GM21367 (cell line): ENCODE data around the gene GOLGA8S.
"Not testable (repeated sequence)": the region's sequence is repeated elsewhere in the genome, so short reads cannot be mapped to it uniquely, and the experiment has no call there.

Experiments
- ATAC-seq: cut with Tn5 transposase; IDR thresholded peaks from one replicate; pipeline ENCODE4 v1.9.1; 2021; ENCODE audit not compliant: unreplicated experiment

The GOLGA8S gene, protein sequence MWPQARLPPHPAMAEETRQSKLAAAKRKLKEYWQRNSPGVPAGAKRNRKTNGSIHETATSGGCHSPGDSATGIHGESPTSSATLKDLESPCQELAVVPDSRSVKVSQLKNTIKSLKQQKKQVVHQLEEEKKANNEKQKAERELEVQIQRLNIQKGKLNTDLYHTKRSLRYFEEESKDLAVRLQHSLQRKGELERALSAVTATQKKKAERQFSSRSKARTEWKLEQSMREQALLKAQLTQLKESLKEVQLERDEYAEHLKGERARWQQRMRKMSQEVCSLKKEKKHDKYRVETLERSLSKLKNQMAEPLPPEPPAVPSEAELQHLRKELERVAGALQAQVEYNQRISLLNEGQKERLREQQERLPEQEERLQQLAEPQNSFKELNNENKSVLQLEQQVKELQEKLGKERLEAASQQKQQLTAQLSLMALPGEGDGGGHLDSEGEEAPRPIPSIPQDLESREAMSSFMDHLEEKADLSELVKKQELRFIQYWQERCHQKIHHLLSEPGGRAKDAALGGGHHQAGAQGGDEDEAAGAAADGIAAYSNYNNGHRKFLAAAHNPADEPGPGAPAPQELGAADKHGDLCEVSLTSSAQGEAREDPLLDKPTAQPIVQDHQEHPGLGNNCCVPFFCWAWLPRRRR

DNA sequence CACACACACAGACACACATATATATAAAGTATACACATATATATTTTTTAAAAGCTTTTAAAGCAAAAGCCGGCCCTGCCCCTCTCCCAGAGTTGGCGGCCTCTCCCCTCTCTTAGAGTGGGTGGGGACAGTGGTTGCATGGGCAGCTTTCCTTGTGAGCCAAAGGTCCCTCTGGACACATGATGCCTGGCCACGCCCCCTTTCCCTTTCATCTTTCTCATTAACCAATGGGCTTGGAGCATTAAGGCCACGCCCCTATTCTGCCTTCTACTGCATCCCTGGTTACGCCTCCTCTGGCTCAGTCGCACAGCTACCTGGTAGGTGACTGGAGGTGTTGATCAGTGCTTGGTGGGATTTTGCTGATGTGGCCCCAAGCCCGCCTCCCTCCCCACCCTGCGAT is at the start of gene GOLGA8S:
TSS of gene GOLGA8S (plus strand) at position 301 of the 400 bp plus-strand sequence. CDS start at position 363, 62 bp downstream.
- not testable (repeated sequence) for ATAC-seq

DNA sequence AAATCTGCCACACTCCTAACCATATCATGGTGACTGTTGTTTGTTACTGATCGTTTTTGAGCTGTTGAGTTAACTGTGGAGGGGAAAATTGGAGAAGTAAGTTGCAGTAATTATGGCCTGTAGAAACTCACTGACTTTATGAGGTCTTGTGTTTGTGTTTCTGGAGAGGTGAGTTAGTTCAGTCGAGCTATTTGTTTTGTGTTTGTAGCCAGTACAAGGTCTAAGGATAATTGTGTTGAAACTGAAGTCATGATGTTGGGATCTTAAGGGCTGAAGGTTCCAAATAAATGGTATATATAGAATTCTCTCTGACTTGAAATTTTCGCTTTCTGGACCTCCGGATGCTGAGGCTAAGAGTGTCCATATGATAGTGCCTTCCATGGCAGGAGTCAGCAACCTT is 49.7 kb upstream of the GOLGA8S start:
- not testable (repeated sequence) for ATAC-seq

DNA sequence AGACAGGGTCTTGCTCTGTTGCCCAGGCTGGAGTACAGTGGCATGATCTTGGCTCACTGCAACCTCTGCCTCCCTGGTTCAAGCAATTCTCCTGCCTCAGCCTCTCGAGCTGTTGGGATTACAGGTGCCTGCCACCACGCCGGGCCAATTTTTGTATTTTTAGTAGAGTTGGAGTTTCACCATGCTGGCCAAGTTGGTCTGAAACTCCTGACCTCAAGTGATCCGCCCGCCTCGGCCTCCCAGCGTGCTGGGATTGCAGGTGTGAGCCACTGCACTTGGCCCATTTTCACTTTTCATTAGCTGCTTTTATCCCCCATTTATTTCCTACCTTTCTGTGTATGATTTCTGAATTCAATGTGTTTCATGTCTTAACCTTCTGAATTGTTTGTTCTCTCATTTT is 48.6 kb upstream of the GOLGA8S start:
- ATAC-seq = not testable (repeated sequence)

DNA sequence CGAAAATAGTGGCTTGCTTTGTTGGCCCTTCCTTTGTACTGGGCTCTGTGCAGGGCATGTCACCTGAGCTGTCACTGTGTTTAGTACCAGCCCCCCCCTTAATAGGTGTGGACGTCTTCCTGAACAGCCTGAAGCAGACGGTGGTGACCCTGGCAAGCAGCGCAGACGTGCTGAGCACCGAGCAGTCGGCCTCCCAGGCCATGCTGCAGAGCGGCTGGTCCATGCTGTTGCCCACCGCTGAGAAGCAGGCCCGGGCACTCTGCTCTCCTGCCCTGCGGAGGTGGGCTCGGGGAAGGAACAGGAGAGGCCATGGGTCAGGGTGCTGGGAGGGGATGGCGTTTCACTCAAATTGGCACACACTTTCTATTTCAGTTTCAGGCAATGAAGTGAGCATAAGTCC is 43.3 kb upstream of the GOLGA8S start:
- not testable (repeated sequence) for ATAC-seq

DNA sequence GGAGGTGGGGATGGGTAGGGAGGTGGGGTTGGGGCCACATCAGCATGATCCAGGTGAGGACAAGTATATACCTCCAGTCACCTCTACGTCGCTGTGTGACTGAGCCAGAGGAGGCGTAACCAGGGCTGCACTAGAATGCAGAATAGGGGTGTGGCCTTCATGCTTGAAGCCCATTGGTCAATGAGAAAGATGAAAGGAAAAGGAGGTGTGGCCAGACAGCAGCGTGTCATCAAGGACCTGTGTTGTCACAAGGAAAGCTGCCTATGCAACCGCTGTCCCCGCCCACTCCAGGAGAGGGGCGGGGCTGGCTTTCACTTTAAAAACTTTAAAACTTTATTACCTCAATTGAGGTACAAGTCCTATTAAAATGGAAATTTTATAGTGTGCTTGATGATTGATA is 20.5 kb upstream of the GOLGA8S start, which contains the start of gene GOLGA6L26:
TSS of gene GOLGA6L26 (minus strand) at position 101 of the 400 bp plus-strand sequence. CDS start at position 40, 61 bp downstream.
- ATAC-seq = not testable (repeated sequence)

DNA sequence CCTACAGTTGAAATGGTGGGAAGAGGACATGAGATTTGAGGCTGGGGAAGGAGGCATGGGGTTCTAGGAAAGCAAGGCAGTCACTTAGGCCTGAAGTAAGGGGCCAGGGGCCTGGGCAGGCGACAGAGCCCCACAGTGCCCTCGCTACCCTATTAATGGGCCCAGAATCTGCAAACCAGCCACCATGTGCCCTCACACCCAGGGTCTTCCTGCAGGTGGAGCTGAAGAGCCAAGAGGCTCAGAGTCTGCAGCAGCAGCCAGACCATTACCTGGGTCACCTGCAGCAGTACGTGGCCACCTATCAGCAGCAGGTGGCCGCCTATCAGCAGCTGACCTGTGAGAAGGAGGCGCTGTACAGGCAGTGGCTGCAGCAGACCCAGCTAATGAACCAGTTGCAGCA is 8.1 kb downstream of the GOLGA8S start:
- not testable (repeated sequence) for ATAC-seq

DNA sequence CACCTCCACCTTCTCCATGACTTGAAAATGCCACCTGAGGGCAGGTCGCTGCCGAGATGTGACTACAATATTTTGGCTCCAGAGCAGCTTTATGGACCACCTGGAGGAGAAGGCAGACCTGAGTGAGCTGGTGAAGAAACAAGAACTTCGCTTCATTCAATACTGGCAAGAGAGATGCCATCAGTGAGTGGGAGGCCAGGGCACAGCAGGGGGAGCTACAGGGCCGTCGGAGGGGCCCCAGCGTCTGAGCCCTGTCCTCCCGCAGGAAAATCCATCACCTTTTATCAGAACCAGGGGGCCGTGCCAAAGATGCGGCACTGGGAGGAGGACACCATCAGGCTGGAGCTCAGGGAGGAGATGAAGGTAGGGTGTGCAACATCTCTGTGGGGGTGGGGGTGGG is 9.7 kb downstream of the GOLGA8S start:
- ATAC-seq = not testable (repeated sequence)

DNA sequence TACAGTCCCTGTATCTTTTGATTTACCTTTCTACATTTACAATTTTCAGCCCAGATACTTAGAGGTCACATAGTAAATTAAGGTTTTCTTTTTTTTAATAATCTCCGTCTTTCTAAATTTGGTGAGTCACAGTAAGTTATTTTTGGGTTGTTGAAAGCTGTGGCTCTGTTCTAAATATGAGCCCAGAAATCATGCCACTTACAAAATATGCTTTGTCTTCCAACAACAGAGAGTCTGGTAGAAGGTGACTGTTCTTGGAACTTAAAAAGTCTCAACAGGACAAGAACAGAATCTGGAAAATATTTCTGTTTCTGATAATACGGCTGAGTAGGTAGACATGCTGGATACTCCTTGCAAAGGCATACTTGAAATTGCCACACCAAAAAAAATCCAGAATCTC is 16.0 kb downstream of the GOLGA8S start:
- ATAC-seq = no peak

DNA sequence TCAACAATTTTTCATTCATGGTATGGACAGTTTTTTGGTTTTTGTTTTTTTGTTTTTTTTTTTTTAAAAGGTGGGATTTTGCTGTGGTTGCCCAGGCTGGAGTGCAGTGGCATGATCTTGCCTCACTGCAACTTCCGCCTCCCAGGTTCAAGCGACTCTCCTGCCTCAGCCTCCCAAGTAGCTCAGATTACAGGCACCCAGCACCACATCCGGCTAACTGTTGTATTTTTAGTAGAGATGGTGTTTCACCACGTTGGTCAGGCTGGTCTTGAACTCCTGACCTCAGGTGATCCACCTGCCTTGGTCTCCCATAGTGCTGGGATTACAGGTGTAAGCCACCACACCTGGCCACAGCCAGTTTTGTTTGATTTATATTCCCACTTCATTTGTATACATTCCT is 16.6 kb downstream of the GOLGA8S start:
- not testable (repeated sequence) for ATAC-seq

DNA sequence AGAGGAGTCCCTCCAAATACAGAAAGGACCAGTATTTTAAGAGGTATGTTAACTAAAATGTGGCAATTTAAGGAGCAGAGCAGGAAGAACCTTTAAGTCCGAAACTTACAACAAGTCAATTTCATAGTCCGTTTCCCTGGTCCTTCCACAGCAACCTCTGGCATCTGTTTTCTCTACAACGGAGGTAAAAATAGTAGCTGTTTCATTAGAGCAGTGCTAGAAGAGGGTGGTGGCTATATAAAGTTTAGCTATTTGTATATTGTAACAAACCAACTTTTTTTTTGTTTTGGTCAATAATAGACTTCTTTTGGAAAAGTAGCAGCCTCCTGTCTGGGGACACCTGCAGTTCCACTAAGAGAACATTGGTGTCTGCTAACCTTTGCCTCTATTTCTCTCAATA is 17.3 kb downstream of the GOLGA8S start:
- ATAC-seq = not testable (repeated sequence)

DNA sequence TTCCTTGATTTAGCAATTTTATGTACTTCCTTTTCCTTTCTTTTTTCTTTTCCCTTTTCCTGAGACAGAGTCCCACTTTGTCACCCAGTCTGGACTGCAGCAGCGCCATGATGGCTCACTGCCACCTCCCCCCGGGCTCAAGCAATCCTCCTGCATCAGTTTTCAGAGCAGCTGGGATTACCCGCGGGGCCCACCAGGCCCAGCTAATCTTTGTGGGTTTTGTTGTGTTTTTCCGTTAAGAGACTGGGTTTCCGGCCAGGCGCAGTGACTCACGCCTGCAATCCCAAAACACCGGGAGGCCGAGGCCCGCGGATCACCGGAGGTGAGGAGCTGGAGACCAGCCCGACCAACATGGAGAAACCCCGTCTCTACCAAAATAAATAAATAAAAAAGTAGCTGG is 17.7 kb downstream of the GOLGA8S start:
- ATAC-seq = no peak

DNA sequence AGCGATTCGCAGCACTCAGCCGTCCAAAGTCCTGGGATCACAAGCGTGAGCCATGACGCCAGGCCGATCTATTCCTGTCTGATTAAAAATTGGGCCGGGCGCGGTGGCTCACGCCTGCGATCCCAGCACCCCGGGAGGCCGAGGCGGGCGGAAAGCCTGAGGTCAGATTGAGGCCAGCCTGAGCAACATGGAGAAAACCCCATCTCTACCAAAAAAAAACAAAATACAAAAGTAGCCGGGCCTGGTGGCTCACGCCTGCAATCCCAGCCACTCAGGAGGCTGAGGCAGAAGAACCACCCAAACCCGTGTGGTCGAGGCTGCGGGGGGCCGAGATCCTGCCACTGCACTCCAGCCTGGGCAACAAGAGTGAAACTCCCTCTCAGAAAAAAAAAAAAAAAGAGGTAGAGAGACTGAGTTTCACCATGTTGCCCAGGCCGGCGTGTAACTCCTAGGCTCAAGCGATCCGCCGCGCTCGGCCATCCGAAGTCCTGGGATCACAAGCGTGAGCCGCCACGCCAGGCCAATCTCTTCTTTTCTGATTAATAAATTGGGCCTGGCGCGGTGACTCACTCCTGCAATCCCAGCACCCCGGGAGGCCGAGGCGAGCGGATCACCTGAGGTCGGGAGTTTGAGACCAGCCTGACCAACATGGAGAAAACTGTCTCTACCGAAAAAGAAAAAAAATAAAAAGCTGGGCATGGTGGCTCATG is 18.5 kb downstream of the GOLGA8S start:
- ATAC-seq = not testable (repeated sequence)

DNA sequence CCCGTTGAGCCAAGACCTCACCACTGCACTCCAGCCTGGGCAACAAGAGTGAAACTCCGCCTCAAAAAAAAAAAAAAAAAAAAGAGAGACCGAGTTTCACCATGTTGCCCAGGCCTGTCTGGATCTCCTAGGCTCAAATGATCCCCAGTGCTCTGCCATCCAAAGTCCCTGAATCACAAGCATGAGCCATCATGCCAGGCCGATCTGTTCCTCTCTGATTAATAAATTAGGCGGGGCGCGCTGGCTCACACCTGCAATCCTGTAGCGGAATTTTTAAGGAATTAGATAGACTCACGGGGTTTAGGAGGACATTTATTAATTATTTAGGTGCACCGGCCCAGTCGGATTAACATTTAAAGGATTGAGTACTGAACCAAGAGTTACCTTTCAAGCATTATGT is 19.7 kb downstream of the GOLGA8S start:
- ATAC-seq = not testable (repeated sequence)

DNA sequence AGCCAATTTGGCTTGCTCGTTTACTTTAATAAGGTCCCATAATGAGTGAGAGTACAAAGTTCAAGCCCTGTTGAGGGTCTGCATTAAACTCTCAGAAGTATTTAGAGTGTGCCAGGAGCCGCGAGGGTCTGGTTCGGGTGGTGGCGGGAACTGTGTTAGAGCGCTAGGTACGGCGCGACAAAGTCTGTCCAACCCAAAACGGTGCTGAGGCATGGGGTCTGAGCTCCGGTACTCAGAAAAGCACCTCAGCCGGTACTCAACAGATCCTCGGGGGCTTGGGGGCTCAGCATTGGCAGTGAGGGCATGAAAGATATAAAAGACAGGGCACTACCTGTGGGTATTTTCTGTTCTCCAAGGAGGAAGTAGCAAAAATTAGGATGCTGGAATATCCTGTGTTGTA is 24.4 kb downstream of the GOLGA8S start:
- not testable (repeated sequence) for ATAC-seq

DNA sequence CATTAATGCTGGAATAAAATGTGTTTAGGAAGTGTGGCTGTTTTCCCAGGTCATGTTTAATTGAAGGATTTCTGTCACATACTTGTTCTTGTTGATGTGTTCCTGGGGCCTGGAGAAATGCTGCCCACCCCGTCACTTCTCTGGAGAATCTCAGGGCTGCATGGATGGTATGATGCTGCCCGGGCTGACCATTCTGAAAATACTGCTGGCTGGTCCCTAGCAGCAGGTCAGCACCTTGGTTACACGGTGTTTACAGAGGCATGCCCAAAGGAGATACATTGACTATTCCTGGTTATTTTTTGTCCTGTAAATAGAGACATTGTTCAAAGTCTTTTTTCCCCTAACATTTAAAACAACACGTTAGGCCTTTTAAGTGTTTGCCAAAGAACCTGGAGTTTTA is 26.2 kb downstream of the GOLGA8S start:
- ATAC-seq = not testable (repeated sequence)

DNA sequence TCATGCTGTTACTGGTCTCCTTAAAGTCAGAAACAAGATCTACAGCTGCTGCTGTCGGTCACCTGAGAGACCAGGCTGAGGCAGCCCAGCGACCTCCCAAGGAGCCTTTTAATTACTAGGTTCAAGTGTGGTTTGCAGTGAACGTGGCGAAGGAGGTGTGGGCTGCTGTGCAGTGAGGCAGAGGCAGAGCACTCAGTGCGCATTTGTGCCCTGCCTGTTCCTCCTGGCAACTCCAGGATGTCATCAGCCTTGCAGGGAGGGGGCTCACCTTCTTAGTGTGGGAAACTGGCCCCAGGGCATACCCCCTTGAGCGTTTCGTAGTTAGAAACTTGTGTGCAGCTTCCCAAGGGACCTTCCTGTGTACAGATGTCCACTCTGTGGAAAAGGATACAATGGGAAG is 26.6 kb downstream of the GOLGA8S start:
- ATAC-seq = not testable (repeated sequence)

DNA sequence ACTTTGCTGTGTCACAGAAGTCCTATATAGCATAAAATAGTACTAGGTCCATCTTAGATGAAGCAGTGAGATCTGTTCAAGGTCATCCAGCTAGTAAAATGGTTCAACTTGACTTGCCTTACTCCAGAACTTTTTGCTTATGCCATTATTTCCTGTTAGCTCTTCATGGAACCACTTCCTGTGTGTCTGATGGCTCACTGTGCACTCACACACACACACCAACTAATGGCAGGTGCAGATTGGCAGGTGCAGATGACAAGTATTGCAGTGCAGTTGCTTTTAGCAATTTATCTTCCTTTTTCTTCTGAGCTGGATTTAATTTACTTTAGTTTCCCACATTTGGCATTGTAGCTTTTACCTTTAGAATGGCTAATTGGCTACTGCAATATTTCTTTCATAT is 29.8 kb downstream of the GOLGA8S start:
- ATAC-seq = no peak

DNA sequence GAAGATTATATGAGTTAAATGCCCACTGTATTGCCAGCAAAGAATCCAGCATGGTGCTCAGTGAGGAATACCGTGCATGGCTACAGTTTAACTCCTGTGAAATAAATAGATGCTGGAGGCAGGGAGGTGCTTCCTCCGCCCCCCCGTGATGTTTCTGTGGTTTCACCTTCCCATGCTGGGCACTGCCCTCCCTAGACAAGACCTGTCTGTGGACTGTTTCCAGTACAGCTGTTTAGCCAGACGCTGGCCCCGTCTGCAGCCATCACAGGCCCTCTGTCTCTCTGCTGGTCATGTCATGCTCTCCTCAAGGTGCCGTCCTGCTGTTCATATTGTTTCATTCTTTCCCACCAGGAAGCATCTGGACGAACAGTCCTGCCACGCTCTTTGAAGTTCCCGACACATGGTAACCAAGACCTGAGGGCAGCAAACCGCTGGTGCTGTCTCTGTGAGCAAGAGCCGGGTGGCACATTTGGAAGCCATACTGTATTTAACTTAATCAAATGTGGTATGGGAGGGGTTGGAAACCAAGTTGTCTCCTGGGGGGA is 31.4 kb downstream of the GOLGA8S start:
- ATAC-seq = no peak

DNA sequence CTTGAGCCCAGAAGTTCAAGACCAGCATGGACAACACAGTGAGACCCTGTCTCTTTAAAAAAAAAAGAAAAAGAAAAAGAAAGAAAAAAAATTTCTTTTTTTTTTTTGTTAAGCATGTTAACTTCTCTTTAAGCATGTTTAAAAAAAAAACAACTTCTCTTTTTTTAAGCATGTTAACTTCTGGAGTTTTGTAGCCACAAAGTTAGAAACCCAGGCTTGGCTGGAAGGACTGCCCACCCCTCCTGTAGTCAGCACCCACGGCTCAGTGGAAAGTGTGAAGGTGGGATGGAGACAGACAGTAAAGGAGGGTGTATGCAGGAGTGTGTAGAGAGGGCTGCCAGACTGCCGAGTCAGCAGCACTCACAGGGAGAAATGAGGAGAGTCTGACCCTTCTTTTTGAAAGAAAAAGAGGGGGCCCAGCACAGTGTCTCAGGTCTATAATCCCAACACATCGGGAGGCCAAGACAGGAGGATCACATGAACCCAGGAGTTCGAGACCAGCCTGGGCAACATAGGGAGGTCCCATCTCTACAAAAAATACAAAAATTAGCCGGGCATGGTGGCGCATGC is 33.2 kb downstream of the GOLGA8S start:
- no peak for ATAC-seq

DNA sequence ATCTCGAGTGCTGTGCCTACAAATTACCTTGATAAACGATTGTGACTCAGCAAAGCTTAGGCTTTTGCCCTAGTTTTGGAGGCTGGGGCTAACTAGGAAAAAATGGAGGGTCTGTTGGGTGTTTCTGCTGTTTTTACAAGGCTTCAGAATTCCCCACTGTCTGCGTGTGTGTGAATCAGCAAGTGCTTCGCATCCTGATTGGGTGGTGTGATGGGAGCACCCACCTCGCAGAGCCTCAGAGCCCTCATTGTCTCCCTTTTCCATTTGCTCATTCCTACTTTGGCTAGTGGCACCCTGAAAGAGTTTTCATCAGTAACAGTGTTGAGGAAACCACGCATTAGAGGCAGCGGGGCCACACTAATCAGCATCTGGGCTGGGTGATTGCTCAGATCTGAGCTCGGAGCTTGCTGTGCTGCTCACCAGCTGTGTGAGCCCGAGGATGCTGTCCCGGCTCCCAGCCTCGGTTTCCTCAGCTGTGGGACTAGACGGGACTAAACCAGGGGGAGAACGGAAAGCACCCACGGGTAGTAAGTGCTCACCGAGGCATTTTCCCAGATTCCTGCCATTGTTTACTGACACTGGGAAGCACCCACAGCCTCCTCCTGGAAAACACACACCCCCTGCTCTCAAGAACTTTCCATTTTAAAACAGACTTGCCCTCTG is 40.6 kb downstream of the GOLGA8S start:
- no peak for ATAC-seq
